ENCODE measurements around the gene EXOC4. TPM values are rescaled to one million over a fixed set of nuclear protein-coding genes. Genes with fewer than 3 reads are reported as not detected.
A peak's percentile ranks its signal among the peaks of the same experiment; 100 is the strongest.

Gene EXOC4
- total and polyA plus RNA-seq, 2 of the 8 experiments (the other 6 are each of a cell fraction or from before 2014, with no cell fraction given) = 27.0 to 67.3 TPM

DNA sequence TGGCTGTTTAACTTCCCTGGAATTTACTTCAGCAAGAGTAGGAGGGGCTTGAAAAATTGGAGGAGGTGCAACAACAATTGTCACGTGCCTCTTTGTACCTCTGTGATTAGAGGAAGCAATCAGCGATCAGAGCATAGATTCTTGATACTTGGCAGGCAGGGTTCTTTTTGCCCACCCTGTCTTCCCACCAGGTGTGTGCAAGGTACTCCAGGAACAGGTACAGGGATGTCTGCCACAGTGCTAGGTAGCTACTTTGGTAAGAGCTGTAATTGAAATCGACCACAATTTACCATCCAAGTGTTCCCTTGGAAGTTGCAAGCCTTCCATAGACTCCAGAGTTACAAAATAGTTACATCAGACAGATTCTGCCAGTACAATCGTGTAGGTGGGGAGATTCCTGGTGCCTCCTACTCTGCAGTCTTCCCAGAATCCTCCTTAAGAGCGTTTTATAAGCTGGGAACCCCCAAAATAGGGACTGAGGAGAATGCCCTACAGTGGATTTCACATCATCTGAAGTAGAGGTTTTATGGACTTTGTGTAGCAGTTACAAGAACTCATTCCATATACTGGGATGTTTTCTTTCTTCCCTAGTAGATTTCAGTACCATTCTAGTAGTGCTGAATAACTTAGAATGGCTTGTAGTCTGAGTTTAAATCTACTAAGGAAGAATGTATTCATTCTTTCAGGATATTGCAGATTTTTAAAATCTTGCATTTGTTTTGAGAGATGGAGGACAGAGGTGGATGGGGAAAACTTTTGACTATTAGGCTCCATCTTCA lies 101.9 kb downstream of the EXOC4 start:
- 0 out of 4 replicates have a peak overlapping the region, but pooled peaks of 1 of the 2 experiments have one; percentile 3 for H3K4me2 ChIP-seq (ENCODE audit: insufficient read depth in 1 of 2, low read depth in 2 of 2, low read length in 2 of 2)
- H3K4me1 ChIP-seq (replicated peaks in 1 of 4; ENCODE audit: control insufficient read depth in 3 of 4, insufficient read depth in 4 of 4, low read length in 3 of 4) = peaks cover 0 to 6% (median 3%) of the 10 kb centered on the region in 4 experiments; a peak in 4 of 7 replicates
- H4K8ac ChIP-seq (ENCODE audit: extremely low read depth, insufficient read depth, low read length) = no peak overlapping the region
- no peak overlapping the region for H4K91ac ChIP-seq (replicated peaks; ENCODE audit: insufficient read length, low read length)
- no peak overlapping the region for H3K4me3 ChIP-seq (ENCODE audit: extremely low read depth in 1 of 4, insufficient read depth in 2 of 4, low read depth in 3 of 4, low read length in 4 of 4)
- H3K4ac ChIP-seq (replicated peaks; ENCODE audit: insufficient read length, low read depth, low read length) = no peak overlapping the region
- H2BK15ac ChIP-seq (ENCODE audit: low read length) = 0 out of 2 replicates have a peak overlapping the region, but pooled peaks have one; percentile 3
- H3K9ac ChIP-seq (replicated peaks in 1 of 4; ENCODE audit: extremely low read depth in 1 of 4, low read depth in 3 of 4, low read length in 3 of 4) = no peak overlapping the region
- H4K5ac ChIP-seq (ENCODE audit: insufficient read length, low read depth, low read length) = no peak overlapping the region
- peaks cover 0 to 3% (median 0%) of the 10 kb centered on the region in 4 experiments; a peak in 1 of 8 replicates for H3K36me3 ChIP-seq (ENCODE audit: control insufficient read depth in 2 of 4, insufficient read depth in 4 of 4, low read length in 3 of 4)
- no peak overlapping the region for H3K27ac ChIP-seq (ENCODE audit: low read depth, low read length)
- no peak overlapping the region for H2BK120ac ChIP-seq (replicated peaks; ENCODE audit: low read depth, low read length)
- DNase-seq (ENCODE audit: low read depth in 1 of 2, low spot score in 2 of 2) (no peak), FAIRE-seq (peak; percentile 24)
- H3K18ac ChIP-seq (ENCODE audit: extremely low read depth, low read length) = no peak overlapping the region
- H3K23ac ChIP-seq (ENCODE audit: insufficient read length) = no peak overlapping the region
- H2BK20ac ChIP-seq (ENCODE audit: low read length) = no peak overlapping the region
- peaks cover 0 to 28% of the 10 kb centered on the region in 2 experiments; a peak in 2 of 4 replicates for H3K79me2 ChIP-seq (ENCODE audit: control insufficient read depth in 1 of 2, insufficient read depth in 2 of 2, low read length in 2 of 2)
- H3K27me3 ChIP-seq (replicated peaks in 1 of 4; ENCODE audit: control insufficient read depth in 3 of 4, extremely low read depth in 1 of 4, insufficient read depth in 3 of 4, low read length in 3 of 4) = no peaks in the 10 kb centered on the region
- H2BK12ac ChIP-seq (ENCODE audit: low read depth, low read length) = no peak overlapping the region
- CTCF ChIA-PET (ENCODE audit: partially characterized antibody) = interaction anchor here (1.0 kb wide), 1 partner anchor 12 kb away, joined by 3 read pairs; no protein-coding TSS in a partner anchor
- no peak overlapping the region for H3K56ac ChIP-seq (replicated peaks; ENCODE audit: insufficient read length, low read depth, low read length)
- no peak overlapping the region for H2AFZ ChIP-seq (ENCODE audit: low read length)
- H3K14ac ChIP-seq (ENCODE audit: insufficient read length) = no peak overlapping the region
- no peaks in the 10 kb centered on the region for H4K20me1 ChIP-seq (replicated peaks in 1 of 2; ENCODE audit: control insufficient read depth in 1 of 2, insufficient read depth in 2 of 2, low read length in 2 of 2)
- no peaks in the 10 kb centered on the region for H3K79me1 ChIP-seq (ENCODE audit: low read depth, low read length)
- H2AK5ac ChIP-seq (ENCODE audit: low read depth, low read length) = no peak overlapping the region
- peaks cover 2% of the 10 kb centered on the region; the same call in 1 of the 2 replicates for H3K23me2 ChIP-seq (ENCODE audit: low read depth, low read length)
- H3K9me3 ChIP-seq (ENCODE audit: insufficient read depth in 2 of 2, low read depth in 1 of 2, low read length in 1 of 2) = 0 out of 4 replicates have a peak, but pooled peaks cover 0 to 6% of the 10 kb centered on the region in 2 experiments
- 76% methylated on average over 5 of the region's 5 CpGs; no CpG with 5 or more reads in 1 of the 2 experiments for WGBS, 2 experiments (ENCODE audit: extremely low coverage in 1 of 2, insufficient coverage in 1 of 2, insufficient read length in 1 of 2, insufficient replicate concordance in 2 of 2, low coverage in 1 of 2, low lambda C conversion rate in 2 of 2, missing lambda C conversion rate in 1 of 2)
- peak overlapping the region; percentile 57; the same call in 1 of the 2 replicates for H2BK5ac ChIP-seq (ENCODE audit: low read depth, low read length)
- POLR2A ChIA-PET (ENCODE audit: partially characterized antibody) = interaction anchor here (0.5 to 0.6 kb wide), 2 partner anchors 48 to 97 kb away, joined by 3 to 4 read pairs; no protein-coding TSS in a partner anchor
- no peak for TF ChIP-seq SP2 (IDR thresholded peaks at IDR 0.05; ENCODE audit: low read length)
- TF ChIP-seq NRF1 (IDR thresholded peaks at IDR 0.05; ENCODE audit: low read depth, low read length) = no peak
- no peak for TF ChIP-seq GABPA (IDR thresholded peaks at IDR 0.05; ENCODE audit: borderline replicate concordance, insufficient read depth, low read length)
- TF ChIP-seq YY1 (IDR thresholded peaks at IDR 0.05; ENCODE audit: low read depth, low read length) = no peak
- no peak for TF ChIP-seq TAF1 (IDR thresholded peaks at IDR 0.05; ENCODE audit: low read depth, low read length)
- TF ChIP-seq HDAC2 (IDR thresholded peaks at IDR 0.05; ENCODE audit: borderline replicate concordance in 1 of 2, low read depth in 2 of 2, low read length in 2 of 2) = no peak
- no peak for TF ChIP-seq HDAC6 (IDR thresholded peaks at IDR 0.05; ENCODE audit: low read depth, low read length)
- TF ChIP-seq KDM4A (IDR thresholded peaks at IDR 0.05; ENCODE audit: low read depth, low read length, severe bottlenecking) = no peak
- TF ChIP-seq, protein P1, sequence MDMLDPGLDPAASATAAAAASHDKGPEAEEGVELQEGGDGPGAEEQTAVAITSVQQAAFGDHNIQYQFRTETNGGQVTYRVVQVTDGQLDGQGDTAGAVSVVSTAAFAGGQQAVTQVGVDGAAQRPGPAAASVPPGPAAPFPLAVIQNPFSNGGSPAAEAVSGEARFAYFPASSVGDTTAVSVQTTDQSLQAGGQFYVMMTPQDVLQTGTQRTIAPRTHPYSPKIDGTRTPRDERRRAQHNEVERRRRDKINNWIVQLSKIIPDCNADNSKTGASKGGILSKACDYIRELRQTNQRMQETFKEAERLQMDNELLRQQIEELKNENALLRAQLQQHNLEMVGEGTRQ (IDR thresholded peaks at IDR 0.05; ENCODE audit: low read length) = no peak
- no peak for TF ChIP-seq BRCA1 (IDR thresholded peaks at IDR 0.05; ENCODE audit: low read depth, low read length)
- no peak for TF ChIP-seq SIRT6 (IDR thresholded peaks at IDR 0.05; ENCODE audit: low read length)
